Lower leg skin (tissue), 3 donors: ENCODE results near the gene TBC1D22A.

Experiments used
- CTCF ChIP-seq, 3 donors: fragments of 450-650 bp; IDR thresholded peaks; one replicate each; pipeline ENCODE4 v1.5.1; 2016; ENCODE audit warnings: antibody characterized with exemption in 3 of 3, mild to moderate bottlenecking in 3 of 3, moderate library complexity in 2 of 3
- POLR2A ChIP-seq, 2 donors: fragments of 450-650 bp; IDR thresholded peaks; one replicate each; pipeline ENCODE4 v1.6.1; 2016 to 2017; ENCODE audit warnings: antibody characterized with exemption in 2 of 2, mild to moderate bottlenecking in 1 of 2, moderate library complexity in 1 of 2

- TF ChIP-seq CTCF (IDR thresholded peaks at IDR 0.05) (no peak), POLR2A (IDR thresholded peaks at IDR 0.05) (no peak)
Observed at GRCh38 chr22:46931414-46931813, 169.0 kb downstream of the TBC1D22A start.
